ENCODE data around the gene THUMPD2.

The THUMPD2 gene

DNA sequence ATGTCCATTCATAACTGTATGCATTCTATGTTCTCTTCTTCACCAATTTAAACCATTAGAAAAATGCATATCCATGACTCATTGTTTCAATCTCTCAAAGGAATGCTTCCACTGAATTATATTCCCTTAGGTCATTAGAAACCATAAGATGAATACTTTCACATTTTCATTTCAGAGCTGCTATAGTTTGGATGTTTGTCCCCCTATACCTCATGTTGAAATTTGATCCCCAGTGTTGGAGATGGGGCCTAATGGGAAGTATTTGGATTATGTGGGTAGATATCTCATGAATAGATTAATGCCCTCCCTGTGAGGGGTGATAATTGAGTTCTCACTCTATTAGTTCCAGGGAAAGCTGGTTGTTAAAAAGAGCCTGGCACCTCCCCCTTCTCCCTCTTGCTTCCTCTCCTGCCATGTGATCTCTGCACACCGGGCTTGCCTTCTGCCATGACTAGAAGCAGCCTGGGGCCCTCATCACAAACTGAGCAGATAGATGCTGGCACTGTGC, 35.7 kb downstream of the THUMPD2 start:
- in situ Hi-C loops (cut with HindIII; ENCODE audit: low pct_ligation_motif_present, low sequenced_read_pairs), result no loop called here
- Histone ChIP-seq H3K27ac (peak overlapping the region; percentile 58), H3K36me3 (replicated peaks) (peaks cover 7% of the 10 kb centered on the region), H3K27me3 (replicated peaks) (no peaks in the 10 kb centered on the region), H3K4me3 (ENCODE audit: low read depth, low read length) (no peak overlapping the region)
- no peak for TF ChIP-seq CTCF (IDR thresholded peaks at IDR 0.05; ENCODE audit: low read depth, low read length, missing control alignments)
- DNase-seq, result peak; percentile 61

GRCh38 chr2:39741871-39742270, 37.2 kb downstream of the THUMPD2 start:
- H3K4me3 ChIP-seq (ENCODE audit: low read depth, low read length), result no peak overlapping the region
- no peaks in the 10 kb centered on the region for H3K27me3 ChIP-seq (replicated peaks)
- no peak for TF ChIP-seq CTCF (IDR thresholded peaks at IDR 0.05; ENCODE audit: low read depth, low read length, missing control alignments)
- no peak for DNase-seq
- H3K36me3 ChIP-seq (replicated peaks), result peaks cover 7% of the 10 kb centered on the region
- in situ Hi-C loops (cut with HindIII; ENCODE audit: low pct_ligation_motif_present, low sequenced_read_pairs), result no loop called here
- no peak overlapping the region for H3K27ac ChIP-seq

- in situ Hi-C loops (cut with HindIII; ENCODE audit: low pct_ligation_motif_present, low sequenced_read_pairs), result no loop called here
- H3K27ac ChIP-seq, result no peak overlapping the region
- peaks cover 2% of the 10 kb centered on the region for H3K36me3 ChIP-seq (replicated peaks)
- no peak for DNase-seq
- no peak overlapping the region for H3K4me3 ChIP-seq (ENCODE audit: low read depth, low read length)
- no peak for TF ChIP-seq CTCF (IDR thresholded peaks at IDR 0.05; ENCODE audit: low read depth, low read length, missing control alignments)
- H3K27me3 ChIP-seq (replicated peaks), result no peaks in the 10 kb centered on the region
These were observed 39.7 kb downstream of the THUMPD2 start for GRCh38 chr2:39739386-39739785.

- no peak for TF ChIP-seq CTCF (IDR thresholded peaks at IDR 0.05; ENCODE audit: low read depth, low read length, missing control alignments)
- in situ Hi-C loops (cut with HindIII; ENCODE audit: low pct_ligation_motif_present, low sequenced_read_pairs), result no loop called here
- H3K27me3 ChIP-seq (replicated peaks), result no peaks in the 10 kb centered on the region
- no peak overlapping the region for H3K4me3 ChIP-seq (ENCODE audit: low read depth, low read length)
- DNase-seq, result no peak
- H3K36me3 ChIP-seq (replicated peaks), result peaks cover 2% of the 10 kb centered on the region
- H3K27ac ChIP-seq, result no peak overlapping the region
These were observed 40.1 kb downstream of the THUMPD2 start for GRCh38 chr2:39738936-39739335.

GRCh38 chr2:39737661-39738060, 41.4 kb downstream of the THUMPD2 start:
- H3K27me3 ChIP-seq (replicated peaks), result no peaks in the 10 kb centered on the region

More at GRCh38 chr2:39737661-39738060, 41.4 kb downstream of the THUMPD2 start:
- Histone ChIP-seq H3K36me3 (replicated peaks) (peaks cover 2% of the 10 kb centered on the region), H3K4me3 (ENCODE audit: low read depth, low read length) (peak overlapping the region; percentile 20), H3K27ac (peak overlapping the region; percentile 82)
- TF ChIP-seq CTCF (IDR thresholded peaks at IDR 0.05; ENCODE audit: low read depth, low read length, missing control alignments), result no peak
- in situ Hi-C loops (cut with HindIII; ENCODE audit: low pct_ligation_motif_present, low sequenced_read_pairs), result no loop called here
- DNase-seq, result peak; percentile 91

Data from brain microvascular endothelial cell (primary cell).